T-helper 1 cell treated with Interleukin-12 subunit alpha and Interleukin-12 subunit beta and Interleukin-4 antibody, amounts not matched to agents 30 ng/mL and 1 ng/mL, for 36 hours (primary cell): ENCODE results near the gene MARVELD2. TPM values are rescaled to one million over a fixed set of nuclear protein-coding genes. Genes with fewer than 3 reads are reported as not detected.
"Not testable (repeated sequence)": the region's sequence is repeated elsewhere in the genome, so short reads cannot be mapped to it uniquely, and the experiment has no call there.

ENCODE experiments used
- intact Hi-C: fragments of 100-400 bp; cut with micrococcal nuclease; formaldehyde crosslinking; loops from one replicate; pipeline ENCODE4 v1.15.1; 2024
- total RNA-seq: library from RNA; stranded (reverse); gene quantifications from 2 replicates; pipeline ENCODE4 v1.2.3, GENCODE V29; 2022

The MARVELD2 gene
- total RNA-seq, 1 donor from 2014 or later = 0.17 TPM

DNA sequence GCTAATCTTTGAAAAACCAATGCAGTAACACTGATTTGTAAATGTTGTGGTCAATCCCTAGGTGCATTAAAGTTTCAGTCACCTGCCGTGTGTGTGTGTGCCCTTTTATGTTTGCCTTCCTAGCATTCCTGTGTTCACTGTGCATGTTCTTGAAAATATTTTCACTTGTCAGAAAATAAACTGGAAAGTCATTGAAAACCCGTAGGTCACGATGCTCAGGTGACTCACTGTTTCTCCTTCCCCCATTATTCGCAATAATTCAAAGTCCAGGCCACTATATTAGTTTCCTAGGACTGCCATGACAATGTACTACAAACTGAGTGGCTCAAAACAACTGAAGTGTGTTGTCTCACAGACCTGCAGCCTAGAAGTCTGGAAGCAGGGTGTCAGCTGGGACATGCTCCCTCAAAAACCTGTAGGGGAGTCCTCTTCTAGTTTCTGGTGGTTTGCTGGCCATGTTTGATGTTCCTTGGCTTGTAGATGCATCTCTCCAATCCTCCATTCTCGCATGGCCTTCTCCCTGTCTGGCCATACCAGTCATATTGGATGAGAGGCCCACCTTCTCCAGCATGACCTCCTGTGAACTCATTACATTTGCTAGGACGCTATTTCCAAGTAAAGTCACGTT is 29.3 kb downstream of the MARVELD2 start:
- intact Hi-C loops = no loop called here

DNA sequence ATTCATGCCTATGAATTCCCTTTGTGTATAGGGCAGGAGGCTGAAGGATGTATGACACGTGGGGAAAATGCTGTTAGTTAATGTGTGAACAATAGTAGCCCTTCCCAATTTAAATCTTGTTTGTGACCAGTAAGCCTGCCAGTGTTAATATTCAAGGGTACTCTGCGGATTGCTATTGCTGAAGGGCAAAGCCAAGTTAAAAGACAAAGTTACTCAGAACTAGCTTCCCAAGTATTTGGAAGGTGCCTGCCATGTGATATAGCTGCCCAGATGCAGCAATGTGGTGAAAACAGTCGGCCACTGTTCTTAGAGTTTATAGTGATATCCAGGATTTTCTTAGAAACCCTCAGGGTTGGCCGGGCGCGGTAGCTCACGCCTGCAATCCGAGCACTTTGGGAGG is 34.6 kb downstream of the MARVELD2 start:
- intact Hi-C loops = no loop called here

DNA sequence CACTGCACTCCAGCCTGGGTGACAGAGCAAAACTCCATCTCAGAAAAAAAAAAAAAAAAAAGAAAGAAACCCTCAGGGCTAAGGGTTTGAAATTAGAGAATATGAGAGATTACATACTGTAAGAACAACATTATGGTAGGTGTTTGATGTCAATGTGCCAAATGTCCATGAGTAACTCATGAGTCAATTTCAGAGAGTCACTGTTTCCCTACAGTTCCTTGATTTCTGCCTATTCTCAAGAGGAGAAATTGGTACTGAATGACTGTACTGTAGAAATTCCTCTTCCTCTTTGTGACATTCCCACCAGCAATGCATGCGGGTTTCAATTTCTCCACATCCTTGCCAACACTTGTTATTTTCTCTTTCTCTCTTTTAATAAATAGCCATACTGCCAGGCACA is 35.2 kb downstream of the MARVELD2 start:
- intact Hi-C loops = no loop called here

DNA sequence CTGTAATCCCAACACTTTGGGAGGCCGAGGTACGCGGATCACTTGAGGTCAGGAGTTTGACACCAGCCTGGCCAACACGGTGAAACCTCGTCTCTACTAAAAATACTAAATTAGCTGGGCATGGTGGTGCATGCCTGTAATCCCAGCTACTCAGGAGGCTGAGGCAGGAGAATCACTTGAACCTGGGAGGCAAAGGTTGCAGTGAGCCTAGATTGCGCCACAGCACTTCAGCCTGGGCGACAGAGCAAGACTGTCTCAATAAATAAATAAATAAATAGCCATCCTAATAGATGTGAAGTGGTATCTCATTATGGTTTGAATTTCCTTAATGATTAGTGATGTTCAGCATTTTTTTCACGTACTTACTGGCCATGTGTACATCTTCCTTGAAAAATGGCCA is 35.6 kb downstream of the MARVELD2 start:
- intact Hi-C loops = not testable (repeated sequence)

DNA sequence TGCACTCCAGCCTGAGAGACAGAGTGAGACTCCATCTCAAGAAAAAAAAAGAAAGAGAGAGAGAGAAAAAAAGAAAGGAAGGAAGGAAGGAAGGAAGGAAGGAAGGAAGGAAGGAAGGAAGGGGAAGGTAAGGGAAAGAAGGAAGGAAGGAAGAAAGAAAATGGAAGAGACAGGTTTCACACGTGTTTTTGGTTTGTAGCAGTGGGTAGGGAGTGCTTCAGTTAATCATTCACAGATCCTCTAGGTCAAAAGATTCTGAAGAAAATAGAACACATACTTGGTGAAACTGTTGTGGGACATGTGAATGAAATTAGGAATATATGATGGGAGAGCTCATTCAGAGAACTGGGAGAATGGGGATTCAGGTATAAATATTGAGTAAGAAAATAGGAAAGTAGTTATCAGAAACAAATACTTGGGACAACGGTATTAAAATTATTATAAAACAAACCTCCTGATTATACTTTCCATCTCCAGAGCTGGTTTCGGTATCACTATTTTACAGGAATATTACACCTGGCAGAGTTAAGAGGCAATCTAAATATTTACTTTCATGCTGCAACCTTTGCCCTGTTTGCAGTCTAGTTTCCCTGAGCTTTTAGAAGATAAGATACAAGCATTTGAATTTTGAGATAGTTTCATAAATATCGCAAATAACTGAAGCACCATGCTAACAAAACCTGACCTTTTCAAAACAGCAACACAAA is 37.2 kb downstream of the MARVELD2 start:
- intact Hi-C loops = no loop called here

DNA sequence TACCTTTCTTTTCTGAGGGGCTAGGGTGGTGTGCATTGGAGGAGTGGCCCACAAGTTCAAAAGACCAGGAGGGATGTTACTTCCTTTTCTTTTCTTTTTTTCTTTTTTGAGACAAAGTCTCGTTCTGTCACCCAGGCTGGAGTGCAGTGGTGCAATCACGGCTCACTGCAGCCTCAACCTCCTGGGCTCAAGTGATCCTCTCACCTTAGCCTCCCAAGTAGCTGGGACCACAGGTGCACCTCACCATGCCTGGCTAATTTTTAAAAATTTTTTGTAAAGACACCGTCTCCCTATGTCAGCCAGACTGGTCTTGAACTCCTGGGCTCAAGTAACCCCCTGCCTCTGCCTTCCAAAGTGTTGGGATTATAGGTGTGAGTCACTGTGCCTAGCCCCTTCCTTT is 38.6 kb downstream of the MARVELD2 start:
- intact Hi-C loops = not testable (repeated sequence)

DNA sequence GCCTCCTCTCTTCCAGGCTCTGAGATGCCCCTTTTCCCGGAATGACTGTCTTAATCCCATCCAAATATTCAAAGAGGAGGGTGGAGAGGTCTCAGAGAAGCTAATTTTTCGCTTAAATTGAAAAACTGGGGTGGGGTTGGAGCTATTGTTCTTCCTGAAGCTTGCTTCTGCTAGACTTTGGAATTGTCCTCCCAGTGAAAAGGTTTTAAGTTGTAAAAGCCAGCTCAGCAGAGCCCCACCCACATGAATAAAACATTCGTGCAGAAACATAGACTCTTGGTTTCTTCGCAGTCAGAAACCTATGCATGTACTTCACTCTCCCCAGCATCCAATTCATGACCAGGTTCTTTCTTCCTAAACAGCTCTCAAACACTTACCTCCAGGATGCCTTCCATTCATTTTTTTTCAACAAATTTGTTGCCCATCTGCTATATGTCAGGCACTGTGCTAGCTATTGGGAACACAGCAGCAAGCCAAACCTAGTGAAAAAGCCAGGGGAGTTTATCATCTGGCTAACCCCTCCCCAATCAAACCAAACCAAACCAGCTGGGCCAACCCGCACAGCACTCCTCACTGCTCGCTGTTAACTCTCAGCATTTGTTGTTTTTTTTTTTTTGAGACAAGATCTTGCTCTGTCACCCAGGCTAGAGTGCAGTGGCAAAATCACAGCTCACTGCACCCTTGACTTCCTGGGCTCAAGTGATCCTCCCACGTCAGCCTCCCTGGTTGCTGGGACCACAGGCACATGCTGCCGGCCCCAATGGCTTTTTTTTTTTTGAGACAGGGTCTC is 39.7 kb downstream of the MARVELD2 start:
- intact Hi-C loops = no loop called here

DNA sequence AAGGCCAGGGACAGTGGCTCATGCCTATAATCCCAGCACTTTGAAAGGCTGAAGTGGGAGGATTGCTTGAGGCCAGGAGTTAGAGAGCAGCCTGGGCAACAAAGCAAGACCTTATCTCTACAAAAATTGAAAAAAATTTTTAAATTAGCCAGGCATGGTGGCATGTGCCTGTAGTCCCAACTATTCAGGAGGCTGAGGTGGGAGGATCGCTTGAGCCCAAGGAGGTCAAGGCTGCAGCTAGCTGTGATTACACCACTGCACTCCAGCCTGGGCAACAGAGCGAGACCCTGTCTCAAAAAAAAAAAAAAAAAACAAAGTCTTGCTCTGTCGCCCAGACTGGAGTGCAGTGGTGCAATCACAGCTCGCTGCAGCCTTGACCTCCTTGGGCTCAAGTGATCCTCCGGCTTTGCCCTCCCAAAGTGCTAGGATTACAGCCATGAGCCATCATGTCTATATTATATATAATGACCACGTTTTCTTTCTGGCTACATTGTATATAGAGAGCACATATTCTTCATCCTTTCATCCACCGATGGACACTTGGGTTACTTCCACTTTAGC is 40.6 kb downstream of the MARVELD2 start:
- intact Hi-C loops = not testable (repeated sequence)

DNA sequence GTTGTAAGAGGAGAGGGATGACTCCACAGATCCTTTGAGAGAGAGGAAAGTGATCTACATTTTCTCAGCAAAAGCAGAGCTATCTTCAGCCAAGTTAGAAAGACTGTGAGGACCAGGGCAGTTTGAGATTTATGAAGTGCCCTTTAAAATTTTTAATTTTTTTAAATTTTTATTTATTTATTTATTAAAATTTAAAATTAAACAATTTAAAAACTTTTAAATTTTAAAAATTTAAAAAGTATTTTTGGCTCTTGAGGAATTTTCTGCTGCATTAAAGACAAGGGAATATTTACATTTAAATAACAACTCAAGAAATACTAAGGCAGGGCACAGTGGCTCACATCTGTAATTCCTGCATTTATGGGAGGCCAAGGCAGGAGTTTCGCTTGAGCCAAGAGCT is 47.3 kb downstream of the MARVELD2 start:
- intact Hi-C loops = no loop called here

DNA sequence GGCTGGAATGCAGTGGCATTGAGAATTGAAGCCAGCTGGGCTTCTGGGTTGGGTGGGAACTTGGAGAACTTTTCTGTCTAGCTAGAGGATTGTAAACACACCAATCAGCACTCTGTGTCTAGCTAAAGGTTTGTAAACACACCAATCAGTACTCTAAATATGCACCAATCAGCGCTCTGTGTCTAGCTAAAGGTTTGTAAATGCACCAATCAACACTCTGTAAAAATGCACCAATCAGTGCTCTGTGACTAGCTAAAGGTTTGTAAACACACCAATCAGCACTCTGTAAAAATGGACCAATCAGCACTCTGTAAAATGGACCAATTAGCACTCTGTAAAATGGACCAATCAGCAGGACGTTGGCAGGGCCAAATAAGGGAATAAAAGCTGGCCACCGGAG is 51.5 kb downstream of the MARVELD2 start:
- intact Hi-C loops = not testable (repeated sequence)

DNA sequence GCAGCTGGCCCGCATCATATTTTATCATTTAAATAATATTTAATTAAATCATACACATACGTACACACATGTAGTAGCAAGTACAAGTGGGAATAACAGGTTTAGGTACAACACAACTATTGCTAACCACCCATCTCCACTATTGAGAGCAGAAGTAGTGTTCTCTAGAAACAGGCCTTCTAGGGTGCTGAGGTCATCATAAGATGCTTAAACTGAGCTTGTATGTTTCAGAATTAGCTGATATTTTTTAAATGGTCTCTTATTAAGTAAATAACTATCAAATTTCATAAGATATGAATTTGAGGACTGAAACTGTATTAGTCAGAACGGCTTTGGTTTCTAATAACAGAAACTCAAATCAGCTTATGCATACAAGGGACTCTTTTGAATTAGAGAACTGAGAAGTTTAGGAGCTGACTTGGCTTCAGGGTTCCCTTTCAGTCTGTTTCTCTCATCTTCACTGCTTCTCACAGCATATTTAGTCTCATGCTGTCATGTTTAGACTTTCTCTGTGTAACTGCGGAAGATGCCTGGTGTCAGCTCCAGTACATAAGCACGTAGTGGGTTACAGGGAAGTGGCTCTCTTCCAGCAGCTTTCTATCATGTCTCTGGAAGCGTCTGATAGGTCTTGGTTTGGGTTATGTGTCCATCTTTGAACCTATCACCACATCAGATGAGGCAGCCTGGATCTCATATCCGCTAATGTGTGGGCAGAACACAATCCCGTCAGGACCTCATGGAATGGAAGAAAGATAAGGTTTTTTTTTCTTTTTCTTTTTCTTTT is 52.7 kb downstream of the MARVELD2 start:
- intact Hi-C loops = no loop called here

DNA sequence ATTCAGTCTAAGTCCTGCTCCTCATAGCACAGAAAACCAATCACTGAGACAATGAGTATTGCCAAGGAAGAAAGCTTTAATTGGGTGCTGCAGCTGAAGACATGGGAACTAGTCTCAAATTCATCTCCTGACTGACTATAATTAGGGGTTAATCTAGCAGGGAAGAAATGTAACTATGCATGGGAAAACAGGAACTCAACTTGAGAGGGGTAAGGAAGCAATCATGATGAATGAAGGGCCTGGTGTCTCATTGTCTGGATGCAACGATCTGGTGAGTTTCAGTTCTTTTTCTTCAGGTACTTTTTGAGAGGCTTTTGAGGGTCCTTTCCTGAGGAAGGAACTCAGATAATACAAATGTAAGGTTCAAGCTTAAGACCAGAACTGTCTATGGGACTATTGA is 53.7 kb downstream of the MARVELD2 start:
- intact Hi-C loops = no loop called here

DNA sequence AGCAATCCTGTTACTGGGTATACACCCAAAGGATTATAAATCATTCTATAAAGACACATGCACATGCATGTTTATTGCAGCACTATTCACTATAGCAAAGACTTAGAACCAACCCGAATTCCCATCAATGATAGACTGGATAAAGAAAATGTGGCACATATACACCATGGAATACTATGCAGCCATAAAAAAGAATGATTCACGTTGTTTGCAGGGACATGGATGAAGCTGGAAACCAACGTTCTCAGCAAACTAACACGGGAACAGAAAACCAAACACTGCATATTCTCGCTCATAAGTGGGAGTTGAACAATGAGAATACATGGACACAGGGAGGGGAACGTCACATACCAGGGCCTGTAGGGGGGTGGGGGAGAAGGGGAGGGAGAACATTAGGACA is 56.6 kb downstream of the MARVELD2 start:
- intact Hi-C loops = not testable (repeated sequence)

DNA sequence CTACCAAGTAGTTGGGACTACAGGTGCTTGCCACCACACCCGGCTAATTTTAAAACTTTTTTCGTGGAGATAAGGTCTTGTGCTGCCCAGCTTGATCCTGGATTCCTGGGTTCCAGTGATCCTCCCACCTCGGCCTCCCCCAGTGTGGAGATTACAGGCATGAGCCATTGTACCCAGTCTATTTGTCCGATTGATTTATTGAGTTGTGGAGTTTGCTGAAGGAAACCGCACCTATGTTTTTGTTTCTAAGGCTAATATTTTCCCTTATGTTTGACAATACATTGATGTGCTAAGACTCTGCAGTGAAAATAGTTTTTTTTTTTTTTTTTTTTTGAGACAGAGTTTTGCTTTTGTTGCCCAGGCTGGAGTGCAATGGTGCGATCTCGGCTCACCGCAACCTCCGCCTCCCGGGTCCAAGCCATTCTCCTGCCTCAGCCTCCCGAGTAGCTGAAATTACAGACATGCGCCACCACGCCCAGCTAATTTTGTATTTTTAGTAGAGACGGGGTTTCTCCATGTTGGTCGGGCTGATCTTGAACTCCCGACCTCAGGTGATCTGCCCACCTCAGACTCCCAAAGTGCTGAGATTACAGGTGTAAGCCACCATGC is 57.7 kb downstream of the MARVELD2 start:
- intact Hi-C loops = not testable (repeated sequence)

DNA sequence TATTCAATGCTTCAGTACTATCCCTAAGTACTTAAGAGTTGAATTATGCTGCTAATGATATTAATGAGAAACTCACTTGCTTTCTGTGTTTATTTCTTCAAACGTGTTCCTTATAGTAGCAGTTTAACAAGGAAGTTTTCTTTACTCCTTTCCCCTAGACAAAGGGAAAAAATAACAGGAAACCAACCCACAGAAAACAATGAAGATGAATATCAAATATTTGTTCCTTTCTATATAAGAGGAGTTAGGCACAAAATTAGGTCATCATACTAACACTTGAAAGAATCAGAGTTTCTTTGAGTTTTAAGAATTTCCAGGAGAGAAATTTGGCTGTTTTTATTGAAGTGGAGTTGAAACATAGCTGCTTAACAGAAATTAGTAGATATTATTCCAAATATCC is 62.3 kb downstream of the MARVELD2 start:
- intact Hi-C loops = no loop called here

DNA sequence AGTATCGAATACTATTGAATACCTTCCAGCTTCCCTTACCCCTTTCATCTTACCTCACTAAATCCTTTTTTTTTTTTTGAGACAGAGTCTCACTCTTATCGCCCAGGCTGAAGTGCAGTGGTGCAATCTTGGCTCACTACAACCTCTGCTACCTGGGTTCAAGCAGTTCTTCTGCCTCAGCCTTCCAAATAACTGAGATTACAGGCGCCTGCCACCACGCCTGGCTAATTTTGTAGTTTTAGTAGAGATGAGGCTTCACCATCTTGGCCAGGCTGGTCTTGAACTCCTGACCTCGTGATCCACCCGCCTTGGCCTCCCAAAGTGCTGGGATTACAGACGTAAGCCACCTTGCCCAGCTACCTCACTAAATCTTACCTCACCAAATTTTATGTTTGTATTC is 63.4 kb downstream of the MARVELD2 start:
- intact Hi-C loops = not testable (repeated sequence)

DNA sequence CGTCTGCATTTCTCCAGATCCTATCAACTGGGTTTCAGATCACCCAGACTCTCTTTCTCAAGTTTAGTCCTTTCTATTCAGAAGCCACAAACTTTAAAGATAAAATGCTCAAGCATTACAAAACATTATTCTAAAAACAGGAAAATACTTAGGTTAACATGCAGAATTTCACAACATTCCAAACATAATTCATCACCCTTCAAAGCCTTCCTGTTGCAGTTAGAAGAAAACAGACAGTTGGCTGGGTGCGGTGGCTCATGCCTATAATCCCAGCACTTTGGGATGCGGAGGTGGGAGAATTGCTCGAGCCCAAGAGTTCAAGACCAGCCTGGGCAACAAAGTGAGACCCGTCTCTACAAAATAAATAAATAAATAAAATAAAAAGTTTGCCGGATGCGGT is 70.0 kb downstream of the MARVELD2 start:
- intact Hi-C loops = no loop called here

DNA sequence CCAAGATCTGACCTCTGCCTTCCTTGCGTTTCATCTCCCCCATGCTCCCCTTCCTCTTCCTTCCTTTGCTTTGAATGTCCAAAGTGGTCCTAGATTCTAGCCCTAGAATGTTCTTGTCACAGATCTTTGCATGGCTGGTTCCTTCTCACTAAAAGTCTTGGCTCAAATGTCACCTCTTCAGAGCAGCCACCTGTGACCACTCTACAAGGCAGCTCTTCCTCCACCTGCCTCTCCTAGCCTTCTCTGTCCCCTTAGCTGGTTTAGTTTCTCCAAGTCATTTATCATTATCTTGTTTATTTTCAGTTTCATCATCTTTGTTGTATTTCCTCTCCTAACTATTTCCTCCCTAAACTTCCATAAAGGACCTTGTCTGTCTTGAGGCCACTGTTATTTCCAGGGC is 70.6 kb downstream of the MARVELD2 start:
- intact Hi-C loops = no loop called here

DNA sequence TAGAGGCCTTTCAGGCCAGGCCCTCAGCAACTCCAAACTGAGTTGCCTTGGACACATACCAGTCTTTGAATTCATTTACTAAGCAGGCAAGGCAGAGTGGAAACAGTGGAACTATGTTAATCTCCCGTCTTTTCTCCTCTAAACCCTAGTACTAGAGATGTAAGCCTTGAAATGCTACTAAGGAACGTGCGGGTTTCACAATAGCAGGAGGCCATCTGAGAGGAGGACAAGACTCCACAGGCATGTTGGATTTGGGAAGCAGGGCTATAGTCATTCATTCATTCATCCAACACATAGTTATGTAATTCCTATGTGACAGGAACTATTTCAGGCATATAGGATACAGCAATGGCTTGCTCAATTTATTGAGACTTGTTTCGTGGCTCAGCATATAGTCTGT is 74.3 kb downstream of the MARVELD2 start:
- intact Hi-C loops = no loop called here

DNA sequence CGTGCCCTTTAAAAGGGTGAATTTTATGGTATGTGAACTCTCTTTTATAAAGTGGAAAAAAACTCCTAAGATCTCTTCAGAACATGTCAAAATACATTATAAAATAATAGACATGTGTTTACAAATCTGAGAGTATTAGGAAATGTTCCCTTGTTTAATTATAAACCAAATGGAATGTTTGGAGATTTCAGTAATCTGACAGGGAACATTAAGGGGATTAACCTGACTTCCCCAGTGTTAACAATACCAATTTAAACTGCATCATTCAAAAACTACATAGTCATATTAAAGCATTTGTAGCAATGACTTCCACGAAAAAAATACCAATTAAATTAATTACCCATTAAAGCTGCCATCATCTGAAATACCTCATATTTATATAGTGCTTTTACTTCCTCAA is 76.1 kb downstream of the MARVELD2 start:
- intact Hi-C loops = no loop called here

DNA sequence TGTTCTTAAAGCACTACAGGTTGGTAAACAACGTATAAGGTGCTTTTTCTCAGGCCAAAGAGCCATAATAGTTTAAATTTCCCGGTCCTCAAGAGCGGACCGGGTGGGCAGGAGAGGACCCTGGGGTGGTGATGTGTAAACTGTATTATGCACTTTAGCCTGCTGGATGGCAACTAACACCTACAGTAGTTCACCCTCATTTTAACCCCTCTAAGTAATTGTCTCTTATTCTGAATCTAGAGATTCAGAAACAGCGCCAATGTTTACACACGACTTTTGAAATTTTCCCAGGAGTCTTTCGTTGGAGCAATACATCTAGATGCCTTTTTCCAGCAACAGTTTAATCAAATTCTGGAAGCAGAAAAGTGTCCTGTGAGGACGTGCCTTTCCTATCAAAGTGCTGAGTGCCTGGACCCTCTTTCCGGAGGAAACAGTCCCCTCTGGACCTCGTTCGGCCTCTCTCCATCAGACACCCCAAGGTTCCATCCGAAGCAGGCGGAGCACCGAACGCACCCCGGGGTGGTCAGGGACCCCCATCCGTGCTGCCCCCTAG is 77.0 kb downstream of the MARVELD2 start:
- intact Hi-C loops = no loop called here
